Muscle of back (tissue), 11 donors: ENCODE results near the gene LPAR1. TPM values are rescaled to one million over a fixed set of nuclear protein-coding genes. Genes with fewer than 3 reads are reported as not detected.
"Not testable (repeated sequence)": the region's sequence is repeated elsewhere in the genome, so short reads cannot be mapped to it uniquely, and the experiment has no call there.

Source experiments
- DNase-seq, 3 donors: peaks; one replicate each; pipeline versions ENCODE4 v3.0.0 to v3.0.0-alpha.2; 2013
- polyA plus RNA-seq, 10 donors: library from polyadenylated mRNA; unstranded; fragments of 120-200 nt; gene quantifications; one replicate each; pipeline ENCODE4 v1.2.1, GENCODE V29; 2013; ENCODE audit not compliant: insufficient read length in 10 of 10

Gene LPAR1
- polyA plus RNA-seq, 10 donors = 40.5 to 68.3 (median 53.0) TPM

- DNase-seq = peak in 1 of 3 donors; percentile 57
These were observed 151.4 kb downstream of the LPAR1 start for GRCh38 chr9:110886832-110887231.

DNA sequence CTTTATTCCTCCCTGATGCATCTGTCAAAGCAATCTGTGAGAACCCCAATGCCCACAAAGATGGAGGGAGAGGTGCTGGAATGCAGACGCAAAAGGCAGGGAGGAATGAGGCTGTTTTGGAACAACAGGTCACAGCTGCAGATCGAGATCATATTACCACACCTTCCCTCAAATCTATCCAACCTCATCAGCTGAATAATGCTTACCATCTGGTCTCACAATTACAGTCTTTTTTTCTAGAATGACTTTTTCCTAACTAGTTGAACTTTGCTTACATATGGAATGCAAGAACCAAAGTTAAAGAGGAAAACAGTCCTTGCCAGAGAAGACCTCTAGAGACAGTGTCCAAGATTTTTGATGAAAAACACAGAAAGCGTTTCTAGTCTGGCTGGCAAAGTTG lies 158.1 kb downstream of the LPAR1 start:
- peak; percentile 64 to 89 (median 83) for DNase-seq

DNA sequence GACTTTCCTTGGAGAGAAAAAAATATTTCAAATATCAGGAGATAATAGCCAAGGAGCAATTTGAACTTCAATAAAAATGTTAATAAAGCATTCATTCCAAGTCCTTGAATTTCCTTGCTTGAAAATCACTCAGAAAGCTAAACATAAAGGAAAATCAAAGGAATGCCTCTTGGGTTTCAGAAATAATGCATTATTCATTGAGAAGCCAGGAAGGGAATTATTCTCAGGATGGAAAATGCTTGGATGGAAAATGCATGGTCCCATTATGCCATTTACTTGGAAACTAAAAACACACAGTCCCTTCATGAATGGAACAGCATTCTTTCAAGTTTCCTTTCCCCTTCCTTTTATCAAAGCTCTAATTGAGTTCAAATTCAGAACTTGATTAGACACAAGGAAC lies 160.9 kb downstream of the LPAR1 start:
- DNase-seq = peak in 1 of 3 donors; percentile 51

DNA sequence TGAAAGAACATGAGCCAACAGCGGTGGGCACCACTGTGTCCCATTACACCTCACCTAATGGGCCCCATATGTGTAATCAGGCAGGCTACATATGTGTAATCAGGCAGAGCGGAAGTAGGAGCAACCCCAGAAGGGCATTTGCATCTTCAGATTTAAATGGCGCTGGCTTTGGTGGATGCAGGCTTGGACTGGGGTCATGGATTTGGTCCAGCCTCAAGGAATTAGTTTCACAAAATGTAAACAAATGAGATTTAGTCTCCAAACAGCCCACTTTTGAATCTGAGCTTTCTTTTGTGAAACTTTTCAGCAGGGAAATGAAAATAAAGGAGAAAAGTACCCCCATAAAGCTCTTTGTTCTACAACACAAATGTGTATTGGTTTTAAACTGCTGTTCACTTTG lies 161.3 kb downstream of the LPAR1 start:
- DNase-seq = peak in 1 of 3 donors; percentile 53

DNA sequence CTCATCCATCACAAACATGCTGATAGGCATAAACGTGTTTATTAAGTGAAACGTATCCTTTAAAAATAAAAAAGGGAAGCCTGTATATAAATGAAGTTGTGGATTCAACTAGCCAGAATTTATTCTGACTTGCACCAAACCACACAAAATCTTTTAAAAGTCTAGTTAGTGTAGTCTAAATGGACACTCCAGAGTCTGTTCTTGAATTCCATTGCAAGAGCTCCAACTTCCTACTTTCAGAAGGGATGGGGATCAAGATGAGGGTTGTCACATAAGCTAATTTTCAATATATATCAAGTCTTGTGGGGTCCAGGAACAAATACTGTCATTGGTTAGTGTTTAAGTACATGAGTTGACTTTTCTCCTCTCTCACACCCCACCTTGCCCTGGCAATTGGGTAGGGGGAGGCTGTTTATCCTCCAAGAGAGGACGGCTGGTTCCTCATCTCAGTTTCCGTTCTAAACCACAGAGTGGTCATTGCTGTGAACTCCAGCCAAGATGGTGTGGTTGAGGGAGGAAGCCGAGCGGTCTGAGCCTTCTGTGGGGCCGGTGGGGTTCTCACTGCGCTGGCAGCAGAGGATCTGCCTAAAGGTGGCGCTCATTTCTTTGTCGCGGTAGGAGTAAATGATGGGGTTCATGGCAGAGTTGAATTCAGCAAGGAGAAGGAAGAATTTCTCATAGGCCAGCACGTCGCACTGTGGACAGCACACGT lies 163.2 kb downstream of the LPAR1 start:
- DNase-seq = peak in 1 of 3 donors; percentile 49

DNA sequence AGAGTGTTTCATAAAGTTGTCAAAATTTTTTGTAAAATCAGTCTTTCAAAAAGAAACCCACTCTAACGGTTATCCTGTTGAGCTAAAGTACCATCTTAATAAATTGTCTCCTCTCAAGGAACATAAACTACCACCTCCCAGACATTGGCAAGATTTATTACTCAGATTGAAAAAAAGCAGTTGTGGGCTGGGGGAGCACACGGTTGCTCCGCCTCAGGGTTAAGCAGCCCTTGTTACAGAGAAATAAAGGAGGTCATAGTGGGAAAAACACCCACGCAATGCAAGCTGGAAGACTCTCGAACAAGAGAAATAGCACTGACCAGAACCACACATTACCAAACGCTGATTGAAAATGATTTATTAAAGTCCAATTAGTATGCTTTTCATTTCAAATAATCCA lies 165.3 kb downstream of the LPAR1 start:
- no peak for DNase-seq

DNA sequence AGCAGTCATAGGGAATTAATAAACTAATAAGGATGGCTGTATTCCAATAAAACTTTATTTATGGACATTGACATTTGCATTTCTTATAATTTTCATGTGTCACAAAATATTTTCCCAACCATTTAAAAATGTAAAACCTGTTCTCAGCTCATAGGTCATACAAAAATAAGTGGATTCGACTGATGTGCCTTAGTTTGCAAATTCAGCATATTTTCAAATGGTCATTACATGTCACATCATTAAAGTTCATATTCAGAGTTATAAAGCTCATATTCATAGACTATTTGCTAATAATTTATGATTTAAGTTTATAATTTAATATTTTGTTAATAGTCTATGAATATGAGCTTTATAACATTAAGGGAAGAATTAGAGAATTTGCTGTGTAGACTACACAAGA lies 166.5 kb downstream of the LPAR1 start:
- no peak for DNase-seq

DNA sequence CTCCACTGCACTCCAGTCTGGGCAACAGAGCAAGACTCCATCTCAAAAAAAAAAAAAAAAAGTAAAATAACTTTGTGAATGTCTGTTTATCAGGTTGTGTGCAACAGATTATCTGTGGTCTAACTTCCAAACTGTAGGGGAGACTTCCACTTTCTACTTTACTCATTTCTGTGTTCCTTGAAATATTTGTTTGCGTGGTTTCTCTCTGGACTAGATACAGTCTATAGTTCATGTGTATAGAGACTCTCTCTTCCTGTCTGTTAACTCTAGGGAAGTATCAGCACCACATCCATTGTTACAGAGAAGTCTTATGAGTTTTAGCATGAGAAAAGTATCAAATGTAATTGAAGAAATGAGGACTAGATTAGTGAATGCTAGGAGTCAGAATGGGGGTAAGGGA lies 168.3 kb downstream of the LPAR1 start:
- no peak for DNase-seq

DNA sequence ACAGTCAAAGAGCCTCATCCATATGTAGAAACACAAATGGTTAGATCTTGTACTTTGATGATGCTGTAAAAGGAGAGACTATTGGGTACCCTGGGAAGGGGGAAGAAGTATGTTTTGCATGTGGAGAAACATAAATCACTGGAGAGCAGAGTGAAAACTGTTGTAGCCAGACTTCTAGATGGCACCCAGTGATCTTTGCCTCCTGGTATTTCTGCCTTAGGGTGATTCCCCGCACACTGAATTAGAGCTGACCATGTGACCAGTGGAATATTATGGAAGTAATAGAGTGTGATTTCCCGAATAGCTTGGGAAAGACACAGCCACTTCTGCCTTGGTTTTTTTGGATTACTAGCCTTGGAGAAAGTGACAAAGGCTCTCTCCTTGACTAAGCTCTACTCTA lies 174.3 kb downstream of the LPAR1 start:
- no peak for DNase-seq

DNA sequence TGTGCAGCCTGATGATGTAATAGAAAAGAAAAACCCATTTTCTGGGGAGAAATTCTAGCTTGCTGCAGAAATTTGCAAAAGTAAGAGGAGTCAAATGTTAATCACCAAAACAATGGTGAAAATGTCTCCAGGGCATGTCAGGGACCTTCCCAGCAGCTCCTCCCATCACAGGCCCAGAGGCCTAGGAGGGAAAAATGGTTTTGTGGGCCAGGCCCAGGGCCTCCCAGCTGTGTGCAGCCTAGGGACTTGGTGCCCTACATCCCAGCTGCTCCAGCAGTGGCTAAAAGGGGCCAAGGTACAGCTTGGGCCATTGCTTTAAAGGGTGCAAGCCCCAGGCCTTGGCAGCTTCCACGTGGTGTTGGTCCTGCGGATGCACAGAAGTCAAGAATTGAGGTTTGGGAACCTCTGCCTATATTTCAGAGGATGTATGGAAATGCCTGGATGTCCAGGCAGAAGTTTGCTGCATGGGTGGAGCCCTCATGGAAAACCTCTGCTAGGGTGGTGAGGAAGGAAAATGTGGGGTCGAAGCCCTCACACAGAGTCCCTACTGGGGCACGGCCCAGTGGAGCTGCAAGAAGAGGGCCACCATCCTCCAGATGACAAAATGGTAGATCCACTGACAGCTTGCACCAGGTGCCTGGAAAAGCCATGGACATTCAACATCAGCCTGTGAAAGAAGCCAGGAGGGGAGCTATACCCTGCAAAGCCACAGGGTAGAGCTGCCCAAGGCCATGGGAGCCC lies 176.7 kb downstream of the LPAR1 start:
- DNase-seq = not testable (repeated sequence)

GRCh38 chr9:110856772-110857171 lies 181.5 kb downstream of the LPAR1 start:
- no peak for DNase-seq

- no peak for DNase-seq
These were observed 187.7 kb downstream of the LPAR1 start for GRCh38 chr9:110850401-110851135.

DNA sequence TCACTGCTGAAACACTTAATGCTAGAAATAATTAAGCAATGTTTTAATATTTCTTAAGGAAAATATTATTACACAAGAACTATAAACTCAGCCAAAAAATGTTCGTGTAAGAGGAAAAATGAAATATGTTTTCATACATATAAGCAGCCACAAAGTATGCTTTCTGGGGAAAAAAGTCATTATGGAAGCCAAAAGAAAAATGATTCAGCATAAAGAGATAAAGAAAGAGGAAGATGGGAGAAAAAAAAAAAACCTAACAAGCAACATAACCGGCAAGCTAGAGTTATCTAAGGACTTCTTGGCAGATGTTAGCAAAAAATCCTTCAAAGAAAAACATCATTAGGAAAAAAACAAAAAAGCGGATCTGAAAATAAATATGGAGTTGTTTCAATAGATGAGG lies 190.6 kb downstream of the LPAR1 start:
- DNase-seq = peak in 2 of 3 donors; percentile 46 to 50

DNA sequence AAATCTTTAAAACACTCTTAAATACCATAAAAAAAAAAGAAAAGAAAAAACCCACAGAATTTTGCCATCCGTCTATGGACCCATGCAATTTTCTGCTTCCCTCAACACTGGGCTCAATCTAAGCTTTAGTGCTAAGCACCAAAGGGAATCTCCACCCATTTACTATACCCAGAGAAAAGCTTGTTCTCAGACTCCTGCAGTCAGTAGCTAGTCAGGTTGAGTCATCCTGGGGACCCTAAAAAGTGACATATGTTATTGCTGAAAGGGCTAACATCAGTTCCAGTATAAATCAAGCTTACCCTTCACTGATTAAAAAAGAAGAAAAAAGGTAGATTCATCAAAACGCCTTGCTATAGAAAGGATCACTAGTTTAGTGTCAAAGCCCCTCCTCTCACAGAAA lies 192.1 kb downstream of the LPAR1 start:
- no peak for DNase-seq

- DNase-seq = no peak
These were observed 194.1 kb downstream of the LPAR1 start for GRCh38 chr9:110844121-110844520.

- peak in 2 of 3 donors; percentile 28 to 48 for DNase-seq
These were observed 195.3 kb downstream of the LPAR1 start for GRCh38 chr9:110842986-110843385.

DNA sequence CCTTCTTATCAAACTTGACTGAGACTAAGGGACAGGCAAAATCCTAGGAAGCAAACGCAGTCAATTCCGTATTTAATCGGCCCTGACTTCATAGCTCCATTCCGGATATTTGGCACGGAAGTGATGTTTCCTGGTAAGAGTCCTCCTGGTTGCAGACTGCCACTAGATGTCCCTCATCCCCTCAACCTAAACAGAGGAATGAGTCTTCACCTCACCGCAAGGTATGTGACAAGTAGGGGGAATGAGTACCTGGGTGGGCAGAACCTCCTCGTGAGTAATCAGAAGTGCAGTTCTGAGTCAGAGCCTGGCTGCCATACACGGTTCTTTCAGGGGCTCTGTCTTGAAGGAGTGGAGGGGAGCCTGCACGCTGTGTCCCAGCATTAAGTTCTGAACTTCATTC lies 196.1 kb downstream of the LPAR1 start:
- no peak for DNase-seq

DNA sequence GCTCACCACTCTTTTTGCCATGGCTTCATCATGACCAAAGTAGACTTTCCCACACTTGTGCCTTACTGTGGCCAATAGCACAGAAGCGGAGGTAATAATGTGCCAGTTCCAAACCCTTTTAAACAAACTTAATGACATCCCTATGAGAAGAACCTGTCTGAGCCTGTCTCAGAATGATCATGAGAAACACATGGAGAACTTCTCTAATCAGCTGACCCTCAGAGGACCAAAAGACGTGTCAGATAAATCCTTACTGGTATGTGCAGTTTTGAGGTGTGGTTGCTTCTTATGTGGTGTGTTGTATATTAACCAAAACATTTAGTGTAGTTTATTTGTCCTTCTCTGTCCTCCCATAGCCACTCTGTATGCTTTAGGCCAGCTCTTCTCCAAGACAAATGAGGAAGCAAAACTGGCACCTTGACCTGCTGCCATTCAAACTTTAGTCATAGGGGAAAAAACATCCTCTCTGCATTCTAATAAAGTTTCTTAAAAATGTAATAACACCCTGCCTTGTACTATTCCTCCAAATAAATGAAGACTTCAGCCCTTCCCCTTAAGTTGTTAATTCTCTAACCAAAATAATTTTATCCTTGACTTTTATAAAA lies 200.8 kb downstream of the LPAR1 start:
- no peak for DNase-seq

DNA sequence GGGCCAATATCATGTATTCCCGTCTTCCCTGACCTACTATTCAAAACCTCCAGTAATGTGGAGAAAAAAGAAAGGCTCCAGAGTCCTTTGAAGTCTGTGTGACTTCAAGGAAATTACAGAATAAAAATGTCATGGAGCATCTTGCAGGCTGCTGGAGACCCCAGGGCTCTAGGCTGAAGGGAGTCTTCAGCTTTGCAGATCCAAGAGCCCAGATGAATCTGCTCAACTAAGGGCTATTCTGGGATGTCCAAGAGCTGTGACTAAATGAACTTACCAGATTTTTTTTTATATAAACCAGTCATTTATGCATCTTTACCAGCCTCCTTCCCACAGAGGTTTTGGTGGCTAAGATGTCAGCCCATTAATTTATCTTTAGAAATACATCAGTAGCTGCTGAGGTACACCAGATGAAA lies 202.4 kb downstream of the LPAR1 start:
- DNase-seq = peak in 1 of 3 donors; percentile 45

GRCh38 chr9:110835404-110835803 lies 202.9 kb downstream of the LPAR1 start:
- DNase-seq = peak in 1 of 3 donors; percentile 87

DNA sequence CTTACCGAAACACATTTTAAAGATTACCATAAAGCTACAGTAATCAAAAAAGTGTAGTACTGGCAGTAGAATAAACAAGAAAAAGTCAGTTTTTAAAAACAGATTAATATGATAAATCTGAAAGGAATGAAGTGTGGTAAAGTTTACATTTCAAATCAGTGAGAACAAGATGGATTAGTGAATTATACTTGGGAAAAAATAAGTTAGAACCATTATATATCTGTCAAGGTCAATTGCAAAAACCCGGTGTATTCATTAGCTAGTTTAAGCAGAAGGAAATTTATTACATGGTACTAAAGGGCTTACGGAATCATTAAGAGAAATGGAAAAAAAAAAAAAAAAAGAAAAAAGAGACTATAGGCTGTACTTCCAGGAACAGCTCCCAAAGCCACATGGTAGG lies 205.3 kb downstream of the LPAR1 start:
- no peak for DNase-seq

DNA sequence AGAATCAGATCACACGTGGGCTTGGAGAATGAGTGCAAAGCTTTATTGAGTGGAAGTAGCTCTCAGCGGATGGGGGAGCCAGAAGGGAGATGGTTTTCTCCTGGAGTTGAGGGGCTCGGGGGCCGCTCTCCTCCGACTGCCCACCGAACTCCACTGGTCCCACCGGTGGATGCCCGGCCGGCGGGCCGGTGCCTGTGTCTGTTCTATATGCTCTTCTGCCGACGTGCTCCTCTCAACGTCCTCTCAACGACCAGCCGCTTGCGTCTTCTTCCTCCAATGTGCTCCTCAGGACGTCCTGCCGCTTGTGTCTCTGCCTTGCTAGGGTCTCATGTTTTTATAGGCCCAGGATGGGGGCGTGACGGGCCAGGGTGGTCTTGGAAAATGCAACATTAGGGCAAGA lies 207.8 kb downstream of the LPAR1 start:
- DNase-seq = no peak
